ENCODE measurements around the gene SREK1IP1. TPM values are rescaled to one million over a fixed set of nuclear protein-coding genes. Genes with fewer than 3 reads are reported as not detected.
"Not testable (repeated sequence)": the region's sequence is repeated elsewhere in the genome, so short reads cannot be mapped to it uniquely, and the experiment has no call there.

SREK1IP1 gene
- total RNA-seq, 1 donor from 2014 or later = 37.9 TPM

- no peak overlapping the region for H3K4me3 ChIP-seq
- no peak for DNase-seq (ENCODE audit: low spot score)
- Mint-ChIP-seq H3K9me3 (peaks cover 10% of the 10 kb centered on the region), H3K27me3 (ENCODE audit: insufficient read depth, low read depth) (no peaks in the 10 kb centered on the region), H3K4me1 (no peaks in the 10 kb centered on the region), H3K36me3 (no peaks in the 10 kb centered on the region), H3K27ac (no peak overlapping the region), H3K4me3 (no peak overlapping the region)
- no peak overlapping the region for H2AFZ ChIP-seq (replicated peaks)
- no peaks in the 10 kb centered on the region for H3K27me3 ChIP-seq
- H3K4me2 ChIP-seq = no peak overlapping the region
- peaks cover 5% of the 10 kb centered on the region for H3K9me3 ChIP-seq (ENCODE audit: low read depth)
- H3F3A ChIP-seq (ENCODE audit: low read depth) = no peaks in the 10 kb centered on the region
- TF ChIP-seq, protein P1, sequence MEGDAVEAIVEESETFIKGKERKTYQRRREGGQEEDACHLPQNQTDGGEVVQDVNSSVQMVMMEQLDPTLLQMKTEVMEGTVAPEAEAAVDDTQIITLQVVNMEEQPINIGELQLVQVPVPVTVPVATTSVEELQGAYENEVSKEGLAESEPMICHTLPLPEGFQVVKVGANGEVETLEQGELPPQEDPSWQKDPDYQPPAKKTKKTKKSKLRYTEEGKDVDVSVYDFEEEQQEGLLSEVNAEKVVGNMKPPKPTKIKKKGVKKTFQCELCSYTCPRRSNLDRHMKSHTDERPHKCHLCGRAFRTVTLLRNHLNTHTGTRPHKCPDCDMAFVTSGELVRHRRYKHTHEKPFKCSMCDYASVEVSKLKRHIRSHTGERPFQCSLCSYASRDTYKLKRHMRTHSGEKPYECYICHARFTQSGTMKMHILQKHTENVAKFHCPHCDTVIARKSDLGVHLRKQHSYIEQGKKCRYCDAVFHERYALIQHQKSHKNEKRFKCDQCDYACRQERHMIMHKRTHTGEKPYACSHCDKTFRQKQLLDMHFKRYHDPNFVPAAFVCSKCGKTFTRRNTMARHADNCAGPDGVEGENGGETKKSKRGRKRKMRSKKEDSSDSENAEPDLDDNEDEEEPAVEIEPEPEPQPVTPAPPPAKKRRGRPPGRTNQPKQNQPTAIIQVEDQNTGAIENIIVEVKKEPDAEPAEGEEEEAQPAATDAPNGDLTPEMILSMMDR (IDR thresholded peaks at IDR 0.05) = no peak
- TF ChIP-seq EZH2phosphoT487 (IDR thresholded peaks at IDR 0.05) (no peak), EZH2 (IDR thresholded peaks at IDR 0.05) (no peak)
- H4K20me1 ChIP-seq (ENCODE audit: low read depth) = no peaks in the 10 kb centered on the region
- no peaks in the 10 kb centered on the region for H3K79me2 ChIP-seq (ENCODE audit: low read depth)
- no peak overlapping the region for H3K9ac ChIP-seq
- peaks cover under 1% of the 10 kb centered on the region for H3K4me1 ChIP-seq
- peaks cover 3% of the 10 kb centered on the region for H3K36me3 ChIP-seq
- no peak overlapping the region for H3K27ac ChIP-seq
Observed at GRCh38 chr5:64700765-64701164, 67.7 kb downstream of the SREK1IP1 start.

DNA sequence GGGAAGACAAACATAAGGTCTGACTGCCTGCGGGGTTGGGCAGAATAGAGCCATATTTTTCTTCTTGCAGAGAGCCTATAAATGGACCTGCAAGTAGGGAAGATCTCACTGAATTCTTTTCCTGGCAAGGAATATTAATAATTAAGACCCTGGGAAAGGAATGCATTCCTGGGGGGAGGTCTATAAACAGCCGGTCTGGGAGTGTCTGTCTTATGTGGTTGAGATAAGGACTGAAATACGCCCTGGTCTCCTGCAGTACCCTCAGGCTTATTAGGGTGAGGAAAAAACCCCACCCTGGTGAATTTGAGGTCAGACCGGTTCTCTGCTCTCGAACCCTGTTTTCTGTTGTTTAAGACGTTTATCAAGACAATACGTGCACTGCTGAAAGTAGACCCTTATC lies 72.1 kb downstream of the SREK1IP1 start:
- not testable (repeated sequence) for H3F3A ChIP-seq (ENCODE audit: low read depth); H3K27ac ChIP-seq; H3K4me2 ChIP-seq; H3K79me2 ChIP-seq (ENCODE audit: low read depth); H2AFZ ChIP-seq (replicated peaks); H3K36me3 ChIP-seq; DNase-seq (ENCODE audit: low spot score); H3K4me1 Mint-ChIP-seq; H3K27me3 ChIP-seq; H3K4me3 ChIP-seq; H3K4me3 Mint-ChIP-seq; H3K27ac Mint-ChIP-seq; H3K9ac ChIP-seq; H3K9me3 ChIP-seq (ENCODE audit: low read depth); H3K27me3 Mint-ChIP-seq (ENCODE audit: insufficient read depth, low read depth); H4K20me1 ChIP-seq (ENCODE audit: low read depth); H3K36me3 Mint-ChIP-seq
- peaks cover 11% of the 10 kb centered on the region for H3K4me1 ChIP-seq
- H3K9me3 Mint-ChIP-seq = peaks cover 14% of the 10 kb centered on the region

DNA sequence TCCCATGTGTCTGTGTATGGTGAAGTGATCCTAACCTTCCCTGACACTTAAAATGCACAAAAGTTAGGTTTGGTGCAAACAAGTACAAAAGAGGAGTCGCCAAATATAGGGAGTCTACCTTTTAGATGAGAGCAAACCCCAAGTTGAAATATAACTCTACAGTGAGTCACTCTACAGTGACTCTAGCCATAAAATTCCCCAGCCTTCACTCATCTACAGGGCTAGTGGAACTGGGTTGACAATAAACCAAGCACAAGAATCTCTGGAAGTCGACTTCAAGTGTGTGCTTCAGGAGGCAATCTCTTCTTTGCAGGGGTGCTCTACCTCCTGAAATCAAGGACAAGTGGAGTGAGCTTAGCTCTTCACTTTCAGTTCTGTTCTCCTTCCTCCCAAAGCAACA lies 74.9 kb downstream of the SREK1IP1 start:
- peaks cover 26% of the 10 kb centered on the region for H3K27me3 ChIP-seq
- H2AFZ ChIP-seq (replicated peaks) = no peak overlapping the region
- Mint-ChIP-seq H3K27ac (no peak overlapping the region), H3K4me1 (peaks cover 15% of the 10 kb centered on the region), H3K9me3 (peaks cover 14% of the 10 kb centered on the region), H3K4me3 (no peak overlapping the region), H3K36me3 (no peaks in the 10 kb centered on the region), H3K27me3 (ENCODE audit: insufficient read depth, low read depth) (peaks cover 14% of the 10 kb centered on the region)
- H3K79me2 ChIP-seq (ENCODE audit: low read depth) = no peaks in the 10 kb centered on the region
- H3F3A ChIP-seq (ENCODE audit: low read depth) = peaks cover 23% of the 10 kb centered on the region
- DNase-seq (ENCODE audit: low spot score) = no peak
- TF ChIP-seq, protein P1 (IDR thresholded peaks at IDR 0.05) = no peak
- no peak for TF ChIP-seq EZH2phosphoT487 (IDR thresholded peaks at IDR 0.05)
- TF ChIP-seq EZH2 (IDR thresholded peaks at IDR 0.05) = no peak
- H3K4me1 ChIP-seq = peaks cover 24% of the 10 kb centered on the region
- H3K4me3 ChIP-seq = no peak overlapping the region
- no peak overlapping the region for H3K4me2 ChIP-seq
- no peak overlapping the region for H3K27ac ChIP-seq
- H4K20me1 ChIP-seq (ENCODE audit: low read depth) = no peaks in the 10 kb centered on the region
- peaks cover 6% of the 10 kb centered on the region for H3K36me3 ChIP-seq
- H3K9ac ChIP-seq = no peak overlapping the region
- peaks cover 7% of the 10 kb centered on the region for H3K9me3 ChIP-seq (ENCODE audit: low read depth)

- Histone ChIP-seq H3K79me2 (ENCODE audit: low read depth) (no peaks in the 10 kb centered on the region), H3K27me3 (peaks cover 31% of the 10 kb centered on the region), H4K20me1 (ENCODE audit: low read depth) (no peaks in the 10 kb centered on the region), H3K4me2 (peak overlapping the region; percentile 97), H3K27ac (no peak overlapping the region), H3K9ac (no peak overlapping the region), H3K4me3 (peak overlapping the region; percentile 68), H3K36me3 (peaks cover 6% of the 10 kb centered on the region), H3K4me1 (peaks cover 24% of the 10 kb centered on the region), H2AFZ (replicated peaks) (peak overlapping the region; percentile 95), H3K9me3 (ENCODE audit: low read depth) (peaks cover 7% of the 10 kb centered on the region), H3F3A (ENCODE audit: low read depth) (peaks cover 23% of the 10 kb centered on the region)
- Mint-ChIP-seq H3K9me3 (peaks cover 6% of the 10 kb centered on the region), H3K27ac (no peak overlapping the region), H3K4me3 (peak overlapping the region; percentile 80), H3K27me3 (ENCODE audit: insufficient read depth, low read depth) (peaks cover 14% of the 10 kb centered on the region), H3K36me3 (no peaks in the 10 kb centered on the region), H3K4me1 (peaks cover 15% of the 10 kb centered on the region)
- DNase-seq (ENCODE audit: low spot score) = peak; percentile 47
- TF ChIP-seq, protein P1 (IDR thresholded peaks at IDR 0.05) = no peak
- TF ChIP-seq EZH2phosphoT487 (IDR thresholded peaks at IDR 0.05) (no peak), EZH2 (IDR thresholded peaks at IDR 0.05) (no peak)
Observed at GRCh38 chr5:64691291-64691690, 77.2 kb downstream of the SREK1IP1 start.
